ENCODE results near the gene PLPP3.
A peak's percentile ranks its signal among the peaks of the same experiment; 100 is the strongest.

Gene PLPP3

GRCh38 chr1:56457756-56458375 is 121.5 kb downstream of the PLPP3 start:
- DNase-seq = no peak
- H3K36me3 ChIP-seq (ENCODE audit: control insufficient read depth in 1 of 2, insufficient read depth in 2 of 2, low read length in 2 of 2) = no peaks in the 10 kb centered on the region
- no peak overlapping the region for H3K4me3 ChIP-seq (ENCODE audit: low read depth, low read length)
- H3K4me1 ChIP-seq (ENCODE audit: control insufficient read depth in 1 of 2, insufficient read depth in 2 of 2, low read length in 2 of 2) = peaks cover 5 to 12% of the 10 kb centered on the region in 2 experiments
- H3K27ac ChIP-seq (ENCODE audit: low read depth, low read length) = no peak overlapping the region
- no peak overlapping the region for H2BK120ac ChIP-seq (ENCODE audit: insufficient read depth, low read length, poor library complexity)
- no peak overlapping the region for H3K18ac ChIP-seq (ENCODE audit: low read length)
- no peaks in the 10 kb centered on the region for H3K79me2 ChIP-seq (ENCODE audit: control insufficient read depth, insufficient read depth, low read length, poor library complexity)
- peaks cover 1% of the 10 kb centered on the region for H3K9me3 ChIP-seq (ENCODE audit: insufficient read depth, low read depth, low read length)
- peaks cover 6% of the 10 kb centered on the region for H3K79me1 ChIP-seq (ENCODE audit: low read length)
- H4K12ac ChIP-seq (ENCODE audit: low read depth, low read length) = no peak overlapping the region
- peak overlapping the region; percentile 88 for H2BK12ac ChIP-seq (ENCODE audit: low read length)
- no peak overlapping the region for H2AK5ac ChIP-seq (ENCODE audit: low read length)
- no peak overlapping the region for H3K14ac ChIP-seq (ENCODE audit: low read length)
- WGBS (ENCODE audit: extremely low coverage, insufficient coverage, insufficient read length) = no CpG with 5 or more reads among the region's 10 CpGs
- no peak overlapping the region for H3K23ac ChIP-seq (ENCODE audit: low read length)
- H4K91ac ChIP-seq (ENCODE audit: low read depth, low read length) = no peak overlapping the region
- H2AFZ ChIP-seq (ENCODE audit: insufficient read depth, low read length, poor library complexity) = no peak overlapping the region
- H2BK5ac ChIP-seq (ENCODE audit: low read depth, low read length, poor library complexity) = no peak overlapping the region
- no peak overlapping the region for H3K9ac ChIP-seq (ENCODE audit: low read length)
- no peak overlapping the region for H4K8ac ChIP-seq (ENCODE audit: low read depth, low read length)
- no peak overlapping the region for H3K4ac ChIP-seq (ENCODE audit: low read depth, low read length)
- no peaks in the 10 kb centered on the region for H3K27me3 ChIP-seq (ENCODE audit: insufficient read depth, low read length)
- H3K4me2 ChIP-seq (ENCODE audit: low read length) = no peak overlapping the region

DNA sequence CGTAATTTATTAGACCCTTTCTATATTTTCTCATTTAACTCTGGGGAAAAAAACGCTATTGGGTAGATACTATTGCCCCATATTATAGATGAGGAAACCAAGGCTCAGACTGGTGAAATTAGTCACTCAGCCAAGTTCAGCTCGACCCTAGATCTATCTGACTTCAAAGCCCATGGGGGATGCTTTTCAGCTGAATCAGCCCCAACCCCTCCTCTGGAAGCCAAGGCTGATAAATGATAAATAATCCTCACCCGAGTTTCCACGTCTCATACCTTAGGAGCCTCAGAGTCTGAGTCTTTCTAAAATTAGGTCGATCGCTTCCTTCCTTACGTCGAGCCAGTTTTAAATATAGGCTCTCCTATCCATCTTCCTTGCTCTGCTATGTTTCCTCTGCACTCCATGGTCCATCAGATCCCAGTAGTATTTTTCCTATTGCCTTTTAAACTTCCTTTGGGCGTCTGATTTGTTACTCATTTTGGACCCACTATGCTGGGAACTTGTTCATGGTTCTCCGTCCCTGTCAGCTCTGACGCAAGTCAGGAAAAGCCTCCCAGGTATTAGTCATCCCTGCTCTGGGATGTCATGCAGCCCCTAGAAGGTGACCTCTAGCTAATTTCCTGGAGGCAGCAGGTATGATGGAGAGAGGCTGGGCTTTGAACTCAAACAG is 122.8 kb downstream of the PLPP3 start:
- Histone ChIP-seq H3K18ac (ENCODE audit: low read length) (no peak overlapping the region), H4K91ac (ENCODE audit: low read depth, low read length) (peak overlapping the region; percentile 38), H3K36me3 (ENCODE audit: control insufficient read depth in 1 of 2, insufficient read depth in 2 of 2, low read length in 2 of 2) (no peaks in the 10 kb centered on the region), H2AFZ (ENCODE audit: insufficient read depth, low read length, poor library complexity) (peak overlapping the region; percentile 23), H3K27ac (ENCODE audit: low read depth, low read length) (peak overlapping the region; percentile 61), H3K79me1 (ENCODE audit: low read length) (peaks cover 9% of the 10 kb centered on the region), H3K4me3 (ENCODE audit: low read depth, low read length) (no peak overlapping the region), H3K79me2 (ENCODE audit: control insufficient read depth, insufficient read depth, low read length, poor library complexity) (no peaks in the 10 kb centered on the region), H2BK120ac (ENCODE audit: insufficient read depth, low read length, poor library complexity) (peak overlapping the region; percentile 44), H2BK12ac (ENCODE audit: low read length) (peak overlapping the region; percentile 84), H3K4me2 (ENCODE audit: low read length) (no peak overlapping the region), H3K27me3 (ENCODE audit: insufficient read depth, low read length) (no peaks in the 10 kb centered on the region), H3K4me1 (ENCODE audit: control insufficient read depth in 1 of 2, insufficient read depth in 2 of 2, low read length in 2 of 2) (peaks cover 6 to 12% of the 10 kb centered on the region in 2 experiments), H2AK5ac (ENCODE audit: low read length) (no peak overlapping the region), H3K9me3 (ENCODE audit: insufficient read depth, low read depth, low read length) (no peaks in the 10 kb centered on the region), H3K4ac (ENCODE audit: low read depth, low read length) (peak overlapping the region; percentile 37), H4K12ac (ENCODE audit: low read depth, low read length) (no peak overlapping the region), H3K23ac (ENCODE audit: low read length) (no peak overlapping the region), H2BK5ac (ENCODE audit: low read depth, low read length, poor library complexity) (peak overlapping the region; percentile 27), H3K9ac (ENCODE audit: low read length) (no peak overlapping the region), H4K8ac (ENCODE audit: low read depth, low read length) (peak overlapping the region; percentile 23), H3K14ac (ENCODE audit: low read length) (no peak overlapping the region)
- peak; percentile 65 to 79 for DNase-seq
- no CpG with 5 or more reads among the region's 12 CpGs for WGBS (ENCODE audit: extremely low coverage, insufficient coverage, insufficient read length)

GRCh38 chr1:56453417-56454078 is 125.8 kb downstream of the PLPP3 start:
- H2BK5ac ChIP-seq (ENCODE audit: low read depth, low read length, poor library complexity) = peak overlapping the region; percentile 5
- H2AK5ac ChIP-seq (ENCODE audit: low read length) = no peak overlapping the region
- H2BK12ac ChIP-seq (ENCODE audit: low read length) = peak overlapping the region; percentile 48
- peaks cover 11% of the 10 kb centered on the region for H3K79me1 ChIP-seq (ENCODE audit: low read length)
- H3K18ac ChIP-seq (ENCODE audit: low read length) = no peak overlapping the region
- no peak overlapping the region for H4K12ac ChIP-seq (ENCODE audit: low read depth, low read length)
- H3K4me2 ChIP-seq (ENCODE audit: low read length) = no peak overlapping the region
- H3K9ac ChIP-seq (ENCODE audit: low read length) = no peak overlapping the region
- H4K91ac ChIP-seq (ENCODE audit: low read depth, low read length) = no peak overlapping the region
- no peaks in the 10 kb centered on the region for H3K36me3 ChIP-seq (ENCODE audit: control insufficient read depth in 1 of 2, insufficient read depth in 2 of 2, low read length in 2 of 2)
- H3K14ac ChIP-seq (ENCODE audit: low read length) = peak overlapping the region; percentile 29
- peak overlapping the region; percentile 11 for H4K8ac ChIP-seq (ENCODE audit: low read depth, low read length)
- no peak overlapping the region for H3K23ac ChIP-seq (ENCODE audit: low read length)
- H3K9me3 ChIP-seq (ENCODE audit: insufficient read depth, low read depth, low read length) = no peaks in the 10 kb centered on the region
- no peak overlapping the region for H3K27ac ChIP-seq (ENCODE audit: low read depth, low read length)
- no CpG with 5 or more reads among the region's 10 CpGs for WGBS (ENCODE audit: extremely low coverage, insufficient coverage, insufficient read length)
- peaks cover 9 to 20% of the 10 kb centered on the region in 2 experiments for H3K4me1 ChIP-seq (ENCODE audit: control insufficient read depth in 1 of 2, insufficient read depth in 2 of 2, low read length in 2 of 2)
- no peaks in the 10 kb centered on the region for H3K27me3 ChIP-seq (ENCODE audit: insufficient read depth, low read length)
- no peak for DNase-seq
- H3K4me3 ChIP-seq (ENCODE audit: low read depth, low read length) = no peak overlapping the region
- H2BK120ac ChIP-seq (ENCODE audit: insufficient read depth, low read length, poor library complexity) = peak overlapping the region; percentile 24
- H3K79me2 ChIP-seq (ENCODE audit: control insufficient read depth, insufficient read depth, low read length, poor library complexity) = no peaks in the 10 kb centered on the region
- H2AFZ ChIP-seq (ENCODE audit: insufficient read depth, low read length, poor library complexity) = no peak overlapping the region
- H3K4ac ChIP-seq (ENCODE audit: low read depth, low read length) = no peak overlapping the region

DNA sequence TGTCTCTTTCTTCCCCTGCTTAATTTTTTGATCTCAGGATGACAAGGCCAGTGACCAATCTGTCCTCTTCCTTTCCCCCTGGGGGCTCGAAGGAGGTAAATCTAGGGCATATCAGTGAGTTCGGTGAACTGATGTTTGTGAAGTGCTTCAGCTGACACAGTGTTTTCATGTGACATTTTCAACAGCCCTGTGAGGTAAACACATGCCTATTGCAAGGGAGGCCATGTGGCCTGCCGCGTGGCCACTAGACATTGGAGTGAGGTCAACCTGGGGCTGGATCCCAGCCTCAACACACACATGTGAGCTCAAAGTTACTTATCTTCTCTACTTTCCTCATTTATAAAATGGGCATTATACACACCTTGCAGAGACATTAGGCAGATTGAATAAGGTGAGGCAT is 126.3 kb downstream of the PLPP3 start:
- DNase-seq = no peak
- WGBS (ENCODE audit: extremely low coverage, insufficient coverage, insufficient read length) = no CpG with 5 or more reads among the region's 4 CpGs
- Histone ChIP-seq H2AFZ (ENCODE audit: insufficient read depth, low read length, poor library complexity) (no peak overlapping the region), H4K8ac (ENCODE audit: low read depth, low read length) (no peak overlapping the region), H2AK5ac (ENCODE audit: low read length) (no peak overlapping the region), H3K4me3 (ENCODE audit: low read depth, low read length) (no peak overlapping the region), H3K4me1 (ENCODE audit: control insufficient read depth in 1 of 2, insufficient read depth in 2 of 2, low read length in 2 of 2) (peaks cover 9 to 20% of the 10 kb centered on the region in 2 experiments), H3K36me3 (ENCODE audit: control insufficient read depth in 1 of 2, insufficient read depth in 2 of 2, low read length in 2 of 2) (no peaks in the 10 kb centered on the region), H3K79me2 (ENCODE audit: control insufficient read depth, insufficient read depth, low read length, poor library complexity) (no peaks in the 10 kb centered on the region), H3K23ac (ENCODE audit: low read length) (no peak overlapping the region), H3K27ac (ENCODE audit: low read depth, low read length) (no peak overlapping the region), H3K9me3 (ENCODE audit: insufficient read depth, low read depth, low read length) (no peaks in the 10 kb centered on the region), H2BK5ac (ENCODE audit: low read depth, low read length, poor library complexity) (no peak overlapping the region), H2BK120ac (ENCODE audit: insufficient read depth, low read length, poor library complexity) (no peak overlapping the region), H3K27me3 (ENCODE audit: insufficient read depth, low read length) (no peaks in the 10 kb centered on the region), H3K4ac (ENCODE audit: low read depth, low read length) (no peak overlapping the region), H4K91ac (ENCODE audit: low read depth, low read length) (no peak overlapping the region), H2BK12ac (ENCODE audit: low read length) (peak overlapping the region; percentile 33), H4K12ac (ENCODE audit: low read depth, low read length) (no peak overlapping the region), H3K9ac (ENCODE audit: low read length) (no peak overlapping the region), H3K79me1 (ENCODE audit: low read length) (peaks cover 11% of the 10 kb centered on the region), H3K14ac (ENCODE audit: low read length) (no peak overlapping the region), H3K18ac (ENCODE audit: low read length) (no peak overlapping the region), H3K4me2 (ENCODE audit: low read length) (no peak overlapping the region)

All from trophoblast cell (in vitro differentiated cells and primary cell).